Testis (tissue), 2 donors: ENCODE data around the gene SACS.

ENCODE experiments used
- POLR2A ChIP-seq: fragments of 450-650 bp; IDR thresholded peaks from one replicate; pipeline ENCODE4 v1.6.1; 2017; ENCODE audit warnings: antibody characterized with exemption, mild to moderate bottlenecking, moderate library complexity
- TF ChIP-seq, protein P1 (sequence below), 3 experiments: fragments of 450-650 bp in 2 of 3; fragments of 200-600 bp in 1 of 3; sonication (generic) in 1 of 3; IDR thresholded peaks; one replicate each; pipeline ENCODE4 v1.5.1; 2016 to 2019; ENCODE audit warnings: antibody characterized with exemption in 3 of 3, mild to moderate bottlenecking in 2 of 3, moderate library complexity in 1 of 3

DNA sequence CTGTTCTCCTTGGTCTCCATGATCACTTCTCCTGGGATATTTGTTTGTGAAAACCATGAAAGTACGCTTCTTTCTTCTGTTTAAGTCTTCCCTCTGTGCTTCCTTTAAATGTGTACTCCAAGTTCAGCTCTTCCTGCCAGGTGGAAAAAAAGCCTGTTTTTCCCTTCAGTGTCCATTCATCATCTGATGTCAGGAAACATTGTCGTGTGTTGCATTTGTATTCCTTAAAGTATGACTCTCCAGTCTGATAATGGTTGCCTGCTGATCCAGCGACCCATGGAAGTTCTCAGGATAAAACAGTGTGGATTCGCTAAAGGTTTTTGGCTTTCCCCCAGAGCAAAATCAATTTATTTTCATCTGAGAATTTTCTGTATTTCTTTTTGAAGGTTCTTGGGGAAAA, 22.3 kb downstream of the SACS start:
- TF ChIP-seq, protein P1, sequence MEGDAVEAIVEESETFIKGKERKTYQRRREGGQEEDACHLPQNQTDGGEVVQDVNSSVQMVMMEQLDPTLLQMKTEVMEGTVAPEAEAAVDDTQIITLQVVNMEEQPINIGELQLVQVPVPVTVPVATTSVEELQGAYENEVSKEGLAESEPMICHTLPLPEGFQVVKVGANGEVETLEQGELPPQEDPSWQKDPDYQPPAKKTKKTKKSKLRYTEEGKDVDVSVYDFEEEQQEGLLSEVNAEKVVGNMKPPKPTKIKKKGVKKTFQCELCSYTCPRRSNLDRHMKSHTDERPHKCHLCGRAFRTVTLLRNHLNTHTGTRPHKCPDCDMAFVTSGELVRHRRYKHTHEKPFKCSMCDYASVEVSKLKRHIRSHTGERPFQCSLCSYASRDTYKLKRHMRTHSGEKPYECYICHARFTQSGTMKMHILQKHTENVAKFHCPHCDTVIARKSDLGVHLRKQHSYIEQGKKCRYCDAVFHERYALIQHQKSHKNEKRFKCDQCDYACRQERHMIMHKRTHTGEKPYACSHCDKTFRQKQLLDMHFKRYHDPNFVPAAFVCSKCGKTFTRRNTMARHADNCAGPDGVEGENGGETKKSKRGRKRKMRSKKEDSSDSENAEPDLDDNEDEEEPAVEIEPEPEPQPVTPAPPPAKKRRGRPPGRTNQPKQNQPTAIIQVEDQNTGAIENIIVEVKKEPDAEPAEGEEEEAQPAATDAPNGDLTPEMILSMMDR (IDR thresholded peaks at IDR 0.05) = no peak
- no peak for TF ChIP-seq POLR2A
